Stimulated activated CD8-positive, alpha-beta memory T cell treated with anti-CD3 and anti-CD28 coated beads, Interleukin-4, amount 100 ng/mL, for 24 hours (primary cell): ENCODE data around the gene KDM4C.
"Not testable (repeated sequence)": the region's sequence is repeated elsewhere in the genome, so short reads cannot be mapped to it uniquely, and the experiment has no call there.

Experiments used
- DNase-seq: peaks from one replicate; pipeline ENCODE4 v3.0.0-alpha.2; 2020; ENCODE audit warnings: low read depth

Gene KDM4C

GRCh38 chr9:7171396-7172153 is 413.8 kb downstream of the KDM4C start:
- no peak for DNase-seq

- no peak for DNase-seq
Observed at GRCh38 chr9:7172154-7173115, 414.7 kb downstream of the KDM4C start.

- no peak for DNase-seq
Observed at GRCh38 chr9:7173139-7173538, 415.4 kb downstream of the KDM4C start.

DNA sequence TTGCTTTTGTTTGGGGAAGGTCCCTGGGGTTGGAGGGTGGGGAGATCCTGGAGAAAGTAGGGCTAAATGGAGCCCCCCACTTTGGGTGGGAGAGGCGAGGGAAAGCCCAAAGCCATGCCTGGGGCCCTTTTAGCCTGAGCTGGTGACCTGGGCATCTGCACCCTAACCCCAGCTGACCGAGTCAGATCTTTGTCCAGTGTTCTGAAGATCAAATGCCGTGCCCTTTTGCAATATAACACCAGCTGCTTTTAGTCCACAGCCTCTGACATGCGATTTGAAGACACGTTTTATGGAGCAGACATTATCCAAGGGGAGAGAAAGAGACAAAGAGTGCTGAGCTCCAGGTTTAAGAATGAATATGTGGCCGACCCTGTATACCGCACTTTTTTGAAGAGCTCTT is 416.5 kb downstream of the KDM4C start:
- DNase-seq, result no peak

- DNase-seq, result no peak
Observed at GRCh38 chr9:7174884-7175283, 417.1 kb downstream of the KDM4C start.

- DNase-seq, result no peak
Observed at GRCh38 chr9:7176561-7176960, 418.8 kb downstream of the KDM4C start.

GRCh38 chr9:7177383-7177782 is 419.6 kb downstream of the KDM4C start:
- DNase-seq, result no peak

DNA sequence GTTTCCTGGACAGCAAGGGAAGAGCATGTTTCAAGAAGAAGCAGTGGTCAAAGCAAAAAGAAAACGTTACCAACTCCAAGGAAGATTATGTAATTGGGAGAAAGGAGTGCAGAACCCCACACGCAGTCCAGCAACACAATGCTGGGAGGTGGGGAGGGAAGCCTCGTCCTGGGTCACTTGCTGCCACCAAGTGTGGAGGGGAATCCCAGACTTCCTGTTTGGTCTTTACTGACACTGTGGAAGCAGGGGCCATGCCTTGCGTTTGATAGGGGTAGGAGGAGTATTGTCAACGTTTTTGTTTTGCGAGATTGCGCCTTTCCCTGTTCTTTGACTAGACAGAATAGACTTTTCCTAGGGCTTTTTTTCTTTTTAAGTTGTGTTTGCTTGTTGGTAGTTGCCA is 421.0 kb downstream of the KDM4C start:
- DNase-seq, result no peak

DNA sequence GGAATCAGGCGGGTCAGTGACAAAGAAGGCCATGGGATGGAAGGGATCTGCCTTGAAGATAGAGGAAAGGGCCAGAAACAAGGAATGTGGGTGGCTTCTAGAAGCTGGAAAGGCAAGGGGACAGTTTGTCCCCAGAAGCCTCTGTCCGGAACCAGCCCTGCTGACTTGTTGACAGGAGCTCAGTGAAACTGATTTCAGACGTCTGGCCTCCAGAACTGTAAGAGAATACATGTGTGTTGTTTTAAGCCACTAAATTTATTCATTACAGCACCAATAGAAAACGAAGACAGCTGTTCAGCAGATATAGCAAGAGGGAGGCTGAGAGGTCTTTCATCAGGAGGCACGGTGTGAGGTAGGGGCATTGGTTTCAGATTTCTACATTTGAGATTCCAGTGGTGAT is 422.5 kb downstream of the KDM4C start:
- DNase-seq, result no peak

- not testable (repeated sequence) for DNase-seq
Observed at GRCh38 chr9:7183139-7183538, 425.4 kb downstream of the KDM4C start.

GRCh38 chr9:7185612-7186011 is 427.8 kb downstream of the KDM4C start:
- DNase-seq, result no peak

- no peak for DNase-seq
Observed at GRCh38 chr9:7186175-7186574, 428.4 kb downstream of the KDM4C start.

GRCh38 chr9:7192266-7192665 is 434.5 kb downstream of the KDM4C start:
- DNase-seq, result no peak

- DNase-seq, result no peak
Observed at GRCh38 chr9:7195526-7195925, 437.8 kb downstream of the KDM4C start.

GRCh38 chr9:7196467-7196866 is 438.7 kb downstream of the KDM4C start:
- DNase-seq, result no peak

- DNase-seq, result no peak
Observed at GRCh38 chr9:7201196-7201595, 443.4 kb downstream of the KDM4C start.

GRCh38 chr9:7205806-7206205 is 448.0 kb downstream of the KDM4C start:
- DNase-seq, result no peak

DNA sequence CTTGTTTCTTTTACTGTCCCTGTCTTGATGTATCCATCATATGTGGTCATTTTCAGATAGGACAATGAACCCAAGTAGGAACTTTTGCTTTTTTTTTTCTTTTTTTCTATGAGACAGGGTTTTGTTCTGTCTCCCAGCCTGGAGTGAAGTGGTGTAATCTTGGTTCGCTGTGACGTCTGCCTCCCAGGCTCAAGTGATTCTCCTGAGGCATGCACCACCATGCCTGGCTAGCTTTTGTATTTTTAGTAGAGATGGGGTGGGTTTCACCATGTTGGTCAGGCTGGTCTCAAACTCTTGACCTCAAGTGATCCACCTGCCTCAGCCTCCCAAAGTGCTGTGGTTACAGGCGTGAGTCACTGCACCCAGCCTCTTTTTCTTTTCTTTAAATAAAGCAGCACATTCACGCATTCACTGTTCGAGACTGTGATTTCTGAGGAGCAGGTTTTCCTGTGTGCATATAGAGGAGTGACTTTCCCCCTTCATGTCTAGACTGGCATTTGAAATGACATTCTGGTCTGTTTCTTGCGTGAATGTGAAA is 448.5 kb downstream of the KDM4C start:
- DNase-seq, result no peak

DNA sequence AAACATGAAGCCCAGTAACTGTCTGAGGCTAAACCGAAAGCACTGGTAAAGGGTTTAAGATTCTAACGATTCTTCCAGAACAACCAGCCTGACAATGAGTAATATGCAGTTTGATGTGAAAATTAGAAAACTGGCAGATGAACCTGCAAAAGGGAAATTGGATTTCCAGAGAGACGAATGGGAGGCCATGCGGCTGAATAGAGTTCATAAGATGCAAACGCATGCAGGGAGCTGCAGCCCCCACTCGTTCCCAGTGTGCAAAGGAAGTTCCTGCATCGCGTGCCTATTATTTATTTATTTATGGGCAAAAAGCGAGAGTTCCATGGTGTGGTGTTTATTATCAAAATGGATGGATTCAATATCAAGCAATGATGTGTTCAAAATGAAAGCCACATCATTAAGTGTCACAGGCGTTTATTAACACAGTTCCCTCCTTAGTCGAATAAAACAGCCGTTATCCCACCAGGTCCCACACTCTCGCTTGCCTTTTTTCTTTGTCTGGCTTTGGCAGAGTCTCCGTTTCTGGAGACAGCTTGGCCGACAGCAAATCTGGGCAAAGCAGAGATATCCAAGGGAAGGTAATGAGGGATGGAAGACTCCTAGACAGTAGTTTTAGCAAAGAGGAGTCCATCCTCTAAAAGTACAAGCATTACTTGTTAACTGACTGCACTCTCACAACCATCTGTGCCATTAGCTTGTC is 451.4 kb downstream of the KDM4C start:
- no peak for DNase-seq

GRCh38 chr9:7209990-7210389 is 452.2 kb downstream of the KDM4C start:
- DNase-seq, result no peak

DNA sequence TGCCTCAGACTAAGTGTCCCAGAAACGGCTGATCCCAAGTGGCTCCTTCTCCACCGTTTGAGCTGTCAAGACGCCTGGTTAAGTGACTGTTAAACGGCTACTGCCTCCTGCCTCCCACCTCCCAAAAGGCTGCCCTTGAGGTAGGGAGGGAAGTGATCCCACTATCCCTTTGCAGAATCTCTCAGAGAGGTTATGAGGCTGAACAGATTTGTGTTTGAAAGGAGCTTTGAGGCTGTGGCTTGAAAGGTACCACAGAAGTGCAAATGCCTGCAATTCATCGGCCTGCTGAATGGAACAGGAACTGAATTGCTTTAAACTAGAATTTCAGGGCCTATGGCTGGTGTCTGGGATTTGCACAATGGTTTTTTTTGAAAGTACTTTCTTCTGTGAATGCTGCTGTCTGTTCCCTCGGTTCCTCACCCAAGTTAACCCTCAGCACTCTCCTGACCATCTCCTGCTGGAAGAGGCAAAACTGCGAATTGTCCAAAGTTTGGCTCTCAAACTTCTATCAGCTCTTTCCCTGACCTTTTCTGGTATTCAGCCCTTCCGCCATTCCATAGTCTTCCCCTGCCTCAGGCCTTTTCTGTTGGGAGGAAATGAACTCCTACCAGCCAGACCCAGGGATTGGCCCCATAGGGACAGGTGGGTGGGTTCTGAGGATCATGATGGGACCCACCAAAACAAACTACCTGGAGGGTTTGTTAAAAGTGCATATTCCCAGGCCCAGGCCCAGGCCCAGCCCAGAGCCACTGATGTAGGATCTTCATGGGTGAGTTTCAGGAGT is 453.3 kb downstream of the KDM4C start:
- no peak for DNase-seq

DNA sequence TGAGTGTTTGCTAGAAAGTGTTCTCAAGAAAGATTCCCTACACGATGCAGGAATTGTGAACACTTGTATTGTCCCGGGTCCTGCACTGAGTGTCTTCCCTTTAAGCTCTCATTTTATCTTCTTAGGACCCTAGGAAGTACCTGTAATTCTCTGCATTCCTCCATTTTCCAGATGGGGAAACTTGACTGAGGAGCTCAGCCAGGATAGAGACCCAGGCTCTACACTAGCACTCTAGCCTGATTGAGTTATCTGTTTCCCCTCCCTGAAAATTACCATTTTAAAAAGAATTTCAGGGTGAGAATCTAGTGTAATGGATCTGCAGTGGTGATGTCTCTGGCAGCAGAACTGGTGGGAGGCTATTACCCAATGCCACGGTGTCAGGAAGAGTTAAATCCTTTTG is 453.9 kb downstream of the KDM4C start:
- no peak for DNase-seq
